MCF 10A (cell line): Measurements from ENCODE around the gene UNC13C. TPM values are rescaled to one million over a fixed set of nuclear protein-coding genes. Genes with fewer than 3 reads are reported as not detected.

ENCODE experiments used
- BruUV-seq: library from RNA; stranded (reverse); fragments of 400-500 nt; replicated peaks from 2 replicates; lab custom pipeline; 2021; lab: Mats Ljungman, UMichigan
- CTCF ChIA-PET: fragments of 300-600 bp; sonication (Branson Sonifier 250); formaldehyde crosslinking; extraction: SDS; loops from one replicate; lab custom pipeline; 2021; ENCODE audit warnings: antibody characterized with exemption, inconsistent platforms; lab: Yijun Ruan, JAX
- POLR2A ChIA-PET: fragments of 300-600, 350-650 bp; sonication (Branson Sonifier 250); formaldehyde crosslinking; extraction: SDS; loops from one replicate; lab custom pipeline; 2020; ENCODE audit warnings: antibody characterized with exemption, inconsistent platforms; lab: Yijun Ruan, JAX
- DNase-seq: peaks from one replicate; pipeline ENCODE4 v3.0.0-alpha.2; 2018; ENCODE audit not compliant: unreplicated experiment
- H3K27ac Mint-ChIP-seq: one replicate; pipeline ENCODE4 v1.8.0; 2022; ENCODE audit warnings: mild to moderate bottlenecking, low read depth, mixed read lengths; ENCODE audit not compliant: unreplicated experiment
- H3K27me3 Mint-ChIP-seq: one replicate; pipeline ENCODE4 v1.8.0; 2022; ENCODE audit warnings: mixed read lengths; ENCODE audit not compliant: insufficient read depth, unreplicated experiment
- H3K36me3 Mint-ChIP-seq: one replicate; pipeline ENCODE4 v1.8.0; 2022; ENCODE audit warnings: mild to moderate bottlenecking, moderate library complexity, mixed read lengths; ENCODE audit not compliant: insufficient read depth, unreplicated experiment
- H3K4me1 Mint-ChIP-seq: one replicate; pipeline ENCODE4 v1.8.0; 2022; ENCODE audit warnings: mixed read lengths; ENCODE audit not compliant: insufficient read depth, unreplicated experiment
- H3K4me3 Mint-ChIP-seq: one replicate; pipeline ENCODE4 v1.8.0; 2022; ENCODE audit warnings: mild to moderate bottlenecking, moderate library complexity, mixed read lengths; ENCODE audit not compliant: unreplicated experiment
- H3K9me3 Mint-ChIP-seq: one replicate; pipeline ENCODE4 v1.8.0; 2022; ENCODE audit warnings: mixed read lengths; ENCODE audit not compliant: unreplicated experiment
- intact Hi-C: fragments of 100-400 bp; cut with micrococcal nuclease; formaldehyde crosslinking; loops from 2 replicates; pipeline ENCODE4 v1.14.1; 2022
- total RNA-seq: library from RNA; stranded (reverse); gene quantifications from 2 replicates; pipeline ENCODE4 v1.2.3, GENCODE V29; 2022
- TF ChIP-seq, protein P1 (sequence below): fragments of 200-600 bp; IDR thresholded peaks from one replicate; pipeline ENCODE4 v1.8.0; 2022; ENCODE audit warnings: antibody characterized with exemption, mild to moderate bottlenecking; ENCODE audit not compliant: unreplicated experiment

Gene UNC13C
- total RNA-seq, 1 experiment from 2014 or later, result not detected

DNA sequence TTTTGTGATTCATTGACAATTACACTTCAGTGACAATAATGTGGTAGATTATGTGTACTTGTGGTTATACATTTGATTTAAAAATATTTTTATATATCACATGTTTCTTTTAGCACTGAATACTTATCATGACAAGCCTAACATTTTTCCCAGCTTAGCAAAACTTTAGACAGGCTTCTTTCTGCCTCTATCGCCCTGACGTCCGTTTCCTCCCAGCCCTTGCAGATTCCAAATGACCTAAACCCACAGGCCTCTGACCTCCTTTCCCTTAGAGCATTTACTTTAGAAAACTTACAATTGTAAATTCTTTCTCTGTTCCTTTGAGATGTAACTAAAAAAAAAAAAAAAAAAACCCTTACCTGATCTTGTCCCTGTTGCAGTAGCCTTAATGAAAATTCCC lies 326.1 kb downstream of the UNC13C start:
- no peak for DNase-seq
- Mint-ChIP-seq H3K27me3 (no peaks in the 10 kb centered on the region), H3K36me3 (no peaks in the 10 kb centered on the region), H3K4me3 (no peak overlapping the region), H3K4me1 (no peaks in the 10 kb centered on the region), H3K27ac (no peak overlapping the region), H3K9me3 (no peaks in the 10 kb centered on the region)
- BruUV-seq, result no TSS peak
- POLR2A ChIA-PET, result no interaction called here
- TF ChIP-seq, protein P1, sequence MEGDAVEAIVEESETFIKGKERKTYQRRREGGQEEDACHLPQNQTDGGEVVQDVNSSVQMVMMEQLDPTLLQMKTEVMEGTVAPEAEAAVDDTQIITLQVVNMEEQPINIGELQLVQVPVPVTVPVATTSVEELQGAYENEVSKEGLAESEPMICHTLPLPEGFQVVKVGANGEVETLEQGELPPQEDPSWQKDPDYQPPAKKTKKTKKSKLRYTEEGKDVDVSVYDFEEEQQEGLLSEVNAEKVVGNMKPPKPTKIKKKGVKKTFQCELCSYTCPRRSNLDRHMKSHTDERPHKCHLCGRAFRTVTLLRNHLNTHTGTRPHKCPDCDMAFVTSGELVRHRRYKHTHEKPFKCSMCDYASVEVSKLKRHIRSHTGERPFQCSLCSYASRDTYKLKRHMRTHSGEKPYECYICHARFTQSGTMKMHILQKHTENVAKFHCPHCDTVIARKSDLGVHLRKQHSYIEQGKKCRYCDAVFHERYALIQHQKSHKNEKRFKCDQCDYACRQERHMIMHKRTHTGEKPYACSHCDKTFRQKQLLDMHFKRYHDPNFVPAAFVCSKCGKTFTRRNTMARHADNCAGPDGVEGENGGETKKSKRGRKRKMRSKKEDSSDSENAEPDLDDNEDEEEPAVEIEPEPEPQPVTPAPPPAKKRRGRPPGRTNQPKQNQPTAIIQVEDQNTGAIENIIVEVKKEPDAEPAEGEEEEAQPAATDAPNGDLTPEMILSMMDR, result no peak
- CTCF ChIA-PET, result no interaction called here
- intact Hi-C loops, result no loop called here

DNA sequence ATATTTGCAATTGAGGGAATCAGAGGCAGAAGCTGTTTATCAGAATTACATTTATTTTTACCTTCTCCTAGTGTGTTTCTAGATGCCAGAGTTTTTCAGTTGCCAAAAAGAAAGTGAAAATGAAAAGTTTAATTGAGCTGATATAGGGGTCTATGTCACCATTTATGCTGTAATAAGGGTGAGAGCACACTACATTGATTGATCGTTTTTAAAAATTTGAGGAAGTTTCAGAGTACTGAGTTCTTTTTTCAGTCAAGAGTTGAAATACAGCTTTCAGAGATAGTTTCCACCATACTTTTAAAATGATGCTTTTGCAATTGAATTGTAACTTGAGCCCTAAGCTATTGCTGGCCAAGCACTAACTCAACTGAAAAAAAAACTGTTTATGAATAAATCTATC lies 326.9 kb downstream of the UNC13C start:
- no peaks in the 10 kb centered on the region for H3K9me3 Mint-ChIP-seq
- no peaks in the 10 kb centered on the region for H3K36me3 Mint-ChIP-seq
- H3K4me3 Mint-ChIP-seq, result no peak overlapping the region
- TF ChIP-seq, protein P1, result no peak
- no peaks in the 10 kb centered on the region for H3K27me3 Mint-ChIP-seq
- no peak overlapping the region for H3K27ac Mint-ChIP-seq
- no peak for DNase-seq
- CTCF ChIA-PET, result interaction anchor here (0.6 kb wide), 1 partner anchor 501 kb away, joined by 5 read pairs; no protein-coding TSS in a partner anchor
- no TSS peak for BruUV-seq
- intact Hi-C loops, result no loop called here
- POLR2A ChIA-PET, result no interaction called here
- no peaks in the 10 kb centered on the region for H3K4me1 Mint-ChIP-seq

DNA sequence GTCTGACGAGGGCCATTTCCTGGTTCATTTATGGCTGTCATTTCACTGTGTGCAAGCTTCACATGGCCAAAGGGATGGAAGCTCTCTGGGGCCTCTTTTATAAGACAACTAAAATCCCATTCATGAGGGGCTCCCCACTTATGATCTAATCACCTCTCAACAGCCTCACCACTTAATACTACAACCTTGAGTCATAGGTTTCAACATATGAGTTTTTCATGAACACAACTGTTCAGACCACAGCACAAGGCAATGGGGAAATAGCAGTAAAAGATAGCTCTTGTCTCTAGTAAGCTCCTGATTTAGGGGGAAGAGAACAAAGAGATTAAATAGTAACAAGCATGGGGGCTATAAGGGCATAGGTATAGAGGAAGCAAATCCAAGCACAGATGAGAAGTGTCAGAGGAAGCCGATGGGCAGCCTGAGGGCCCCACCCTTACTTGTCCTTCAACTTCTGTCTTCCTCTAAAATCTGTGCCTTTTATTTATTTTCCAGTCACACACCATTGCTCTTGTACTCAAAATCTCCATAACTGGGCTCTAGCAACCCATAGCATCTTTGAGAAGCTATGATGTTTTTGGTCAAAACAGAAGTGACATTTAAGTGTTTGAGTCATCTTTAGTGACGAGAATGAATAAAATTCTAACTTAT lies 329.1 kb downstream of the UNC13C start:
- BruUV-seq, result no TSS peak
- intact Hi-C loops, result no loop called here
- Mint-ChIP-seq H3K27me3 (no peaks in the 10 kb centered on the region), H3K4me1 (no peaks in the 10 kb centered on the region), H3K27ac (no peak overlapping the region), H3K36me3 (no peaks in the 10 kb centered on the region), H3K9me3 (no peaks in the 10 kb centered on the region), H3K4me3 (no peak overlapping the region)
- DNase-seq, result no peak
- ChIA-PET POLR2A (no interaction called here), CTCF (interaction anchor here (0.6 kb wide), 1 partner anchor 814 kb away, joined by 3 read pairs; no protein-coding TSS in a partner anchor)
- TF ChIP-seq, protein P1, result no peak

DNA sequence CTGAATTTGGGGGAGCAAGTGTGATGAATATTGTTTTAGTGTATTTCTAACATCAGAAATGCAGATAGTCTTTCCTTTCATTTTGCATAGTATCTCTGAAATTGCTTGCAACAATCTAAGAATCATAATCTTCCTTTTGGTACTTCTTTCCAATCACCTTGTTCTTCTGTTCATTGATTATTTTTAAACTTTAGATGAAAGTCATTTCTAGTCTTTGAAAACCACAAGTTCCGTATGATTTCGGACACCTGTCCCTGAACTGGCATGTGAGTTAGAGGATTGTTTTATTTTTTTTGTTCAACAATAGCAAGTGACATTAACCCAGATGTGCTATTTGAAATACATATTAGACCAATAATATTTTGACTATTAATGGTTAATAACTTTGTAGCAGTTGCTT lies 329.7 kb downstream of the UNC13C start:
- Mint-ChIP-seq H3K4me1 (no peaks in the 10 kb centered on the region), H3K27ac (no peak overlapping the region), H3K4me3 (no peak overlapping the region), H3K27me3 (no peaks in the 10 kb centered on the region), H3K9me3 (no peaks in the 10 kb centered on the region), H3K36me3 (no peaks in the 10 kb centered on the region)
- TF ChIP-seq, protein P1, result no peak
- no peak for DNase-seq
- CTCF ChIA-PET, result no interaction called here
- intact Hi-C loops, result no loop called here
- BruUV-seq, result no TSS peak
- POLR2A ChIA-PET, result no interaction called here
